AG09319 (cell line): ENCODE measurements around the gene PTPN7.
"Not testable (repeated sequence)": the region's sequence is repeated elsewhere in the genome, so short reads cannot be mapped to it uniquely, and the experiment has no call there.

ENCODE experiments used
- DNase-seq: peaks from one replicate; pipeline ENCODE4 v3.0.0-alpha.2; 2010; ENCODE audit warnings: low read depth; ENCODE audit errors: extremely low read depth
- TF ChIP-seq, protein P1 (sequence below): IDR thresholded peaks from 2 replicates; pipeline ENCODE4 v1.5.1; 2011; ENCODE audit warnings: low read depth, mild to moderate bottlenecking, inconsistent platforms, low read length, moderate library complexity

PTPN7 gene

DNA sequence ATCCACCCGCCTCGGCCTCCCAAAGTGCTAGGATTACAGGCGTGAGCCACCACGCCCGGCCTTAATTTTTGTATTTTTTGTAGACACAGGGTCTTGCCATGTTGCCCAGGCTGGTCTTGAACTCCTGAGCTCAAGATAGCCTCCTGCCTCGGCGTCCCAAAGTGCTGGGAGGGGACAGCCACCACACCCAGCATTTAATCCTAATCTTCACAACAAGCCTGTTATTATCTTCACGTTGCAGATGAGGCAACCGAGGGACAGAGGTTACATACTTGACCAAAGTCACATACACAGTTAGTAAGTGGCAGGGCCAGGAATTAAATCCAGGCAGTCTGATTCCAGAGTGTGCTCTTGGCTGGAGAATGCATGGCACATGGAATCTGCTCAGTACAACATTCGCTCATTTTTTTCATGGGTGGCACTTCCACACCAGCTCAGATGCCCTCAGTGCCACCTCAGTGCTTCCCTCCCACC lies 42.5 kb downstream of the PTPN7 start:
- DNase-seq, result no peak
- TF ChIP-seq, protein P1, sequence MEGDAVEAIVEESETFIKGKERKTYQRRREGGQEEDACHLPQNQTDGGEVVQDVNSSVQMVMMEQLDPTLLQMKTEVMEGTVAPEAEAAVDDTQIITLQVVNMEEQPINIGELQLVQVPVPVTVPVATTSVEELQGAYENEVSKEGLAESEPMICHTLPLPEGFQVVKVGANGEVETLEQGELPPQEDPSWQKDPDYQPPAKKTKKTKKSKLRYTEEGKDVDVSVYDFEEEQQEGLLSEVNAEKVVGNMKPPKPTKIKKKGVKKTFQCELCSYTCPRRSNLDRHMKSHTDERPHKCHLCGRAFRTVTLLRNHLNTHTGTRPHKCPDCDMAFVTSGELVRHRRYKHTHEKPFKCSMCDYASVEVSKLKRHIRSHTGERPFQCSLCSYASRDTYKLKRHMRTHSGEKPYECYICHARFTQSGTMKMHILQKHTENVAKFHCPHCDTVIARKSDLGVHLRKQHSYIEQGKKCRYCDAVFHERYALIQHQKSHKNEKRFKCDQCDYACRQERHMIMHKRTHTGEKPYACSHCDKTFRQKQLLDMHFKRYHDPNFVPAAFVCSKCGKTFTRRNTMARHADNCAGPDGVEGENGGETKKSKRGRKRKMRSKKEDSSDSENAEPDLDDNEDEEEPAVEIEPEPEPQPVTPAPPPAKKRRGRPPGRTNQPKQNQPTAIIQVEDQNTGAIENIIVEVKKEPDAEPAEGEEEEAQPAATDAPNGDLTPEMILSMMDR, result no peak

DNA sequence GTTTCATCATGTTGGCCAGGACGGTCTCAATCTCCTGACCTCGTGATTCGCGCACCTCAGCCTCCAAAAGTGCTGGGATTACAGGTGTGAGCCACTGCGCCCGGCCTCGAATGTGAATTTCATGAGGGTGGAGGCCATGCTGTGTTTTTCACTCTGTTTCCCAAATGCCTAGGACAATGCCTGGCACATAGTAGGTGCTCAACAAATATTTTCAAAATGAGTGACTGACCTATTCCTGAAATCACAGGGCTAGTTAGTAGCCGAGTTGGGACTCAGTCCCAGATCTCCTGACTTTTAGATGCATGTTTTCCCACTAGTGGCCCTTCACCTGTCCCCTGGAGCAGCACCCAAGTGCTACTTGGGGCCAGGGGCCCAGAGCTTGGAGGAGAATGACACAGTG lies 44.1 kb downstream of the PTPN7 start:
- DNase-seq, result no peak
- TF ChIP-seq, protein P1, result no peak

DNA sequence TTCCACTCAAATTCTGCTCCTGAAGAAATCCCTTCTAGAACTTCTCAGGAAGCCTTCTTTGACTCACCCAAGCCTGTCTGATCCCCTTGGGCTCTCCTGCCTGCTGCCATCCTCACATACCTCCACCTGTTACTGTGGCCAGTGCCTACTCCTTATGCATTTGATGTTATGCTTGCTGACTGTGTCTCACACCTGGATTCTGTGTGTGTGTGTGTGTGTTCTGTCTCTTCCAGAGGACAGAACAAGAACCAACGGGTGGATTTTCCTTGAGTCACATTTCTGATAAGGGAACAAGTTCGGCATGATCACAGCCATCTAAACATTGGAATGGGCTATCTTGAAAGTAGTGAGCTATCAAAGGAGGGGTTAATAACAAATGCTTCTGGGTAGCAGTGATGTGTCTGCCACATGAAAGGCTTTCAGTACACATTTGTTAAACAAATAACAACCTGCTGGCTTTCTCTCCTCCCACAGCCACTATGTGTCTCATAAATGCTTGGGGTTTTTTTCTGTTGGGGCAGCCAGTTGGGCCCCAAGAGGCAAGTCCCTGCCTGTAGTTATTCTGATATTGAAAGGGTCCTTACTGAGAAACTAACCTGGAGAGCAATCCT lies 46.6 kb downstream of the PTPN7 start:
- DNase-seq, result no peak
- TF ChIP-seq, protein P1, result no peak

DNA sequence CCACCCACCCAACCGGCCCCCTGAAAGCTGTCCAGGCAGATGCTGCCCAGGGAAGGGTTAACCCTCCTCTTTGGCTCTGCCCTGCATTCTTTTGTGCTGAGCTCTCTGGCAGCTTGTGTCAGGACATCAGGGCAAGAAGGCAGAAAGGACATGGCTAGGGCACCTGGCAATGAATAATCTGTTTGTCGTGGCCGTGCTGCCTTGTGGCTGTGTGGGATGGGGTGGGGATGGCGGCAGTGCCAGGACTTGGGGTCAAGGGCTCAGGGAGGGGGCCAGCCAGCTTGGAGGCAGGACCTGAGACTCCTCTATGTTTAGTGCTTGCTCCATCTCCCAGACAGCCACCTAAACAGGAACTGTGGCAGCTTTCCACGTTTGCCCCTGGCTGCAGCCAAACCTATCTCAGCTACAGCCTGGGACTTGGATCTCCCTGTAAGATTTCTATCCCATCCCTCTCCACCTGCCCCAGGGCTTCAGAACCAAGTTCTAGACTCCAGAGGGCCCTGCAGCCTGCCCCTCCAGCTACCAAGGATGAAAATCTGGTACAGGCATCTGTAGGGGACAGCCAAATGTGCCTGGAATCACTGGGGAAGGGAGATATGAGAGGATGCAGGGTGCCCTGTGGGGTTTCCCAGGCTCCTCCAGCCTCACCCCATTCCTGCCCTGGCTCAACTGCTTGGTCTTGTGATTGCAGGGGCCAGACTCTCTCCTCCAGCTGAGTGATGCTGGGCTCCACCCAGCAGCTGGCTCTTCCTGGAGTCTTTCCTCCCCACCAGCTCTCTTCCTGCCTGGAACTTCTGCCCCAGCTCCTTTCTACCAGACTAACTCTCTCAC lies 47.3 kb downstream of the PTPN7 start:
- TF ChIP-seq, protein P1, result no peak
- peak; percentile 8 for DNase-seq

DNA sequence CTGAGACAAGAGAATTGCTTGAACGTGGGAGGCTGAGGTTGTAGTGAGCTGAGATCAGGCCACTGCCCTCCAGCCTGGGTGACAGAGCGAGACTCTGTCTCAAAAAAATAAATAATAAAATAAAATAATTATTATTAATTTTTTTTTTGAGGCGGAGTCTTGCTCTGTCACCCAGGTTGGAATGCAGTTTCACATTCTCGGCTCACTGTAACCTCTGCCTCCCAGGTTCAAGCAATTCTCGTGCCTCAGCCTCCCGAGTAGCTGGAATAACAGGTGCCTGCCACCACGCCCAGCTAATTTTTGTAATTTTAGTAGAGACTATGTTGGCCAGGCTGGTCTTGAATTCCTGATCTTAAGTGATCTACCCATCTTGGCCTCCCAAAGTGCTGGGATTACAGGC lies 48.8 kb downstream of the PTPN7 start:
- DNase-seq, result not testable (repeated sequence)

DNA sequence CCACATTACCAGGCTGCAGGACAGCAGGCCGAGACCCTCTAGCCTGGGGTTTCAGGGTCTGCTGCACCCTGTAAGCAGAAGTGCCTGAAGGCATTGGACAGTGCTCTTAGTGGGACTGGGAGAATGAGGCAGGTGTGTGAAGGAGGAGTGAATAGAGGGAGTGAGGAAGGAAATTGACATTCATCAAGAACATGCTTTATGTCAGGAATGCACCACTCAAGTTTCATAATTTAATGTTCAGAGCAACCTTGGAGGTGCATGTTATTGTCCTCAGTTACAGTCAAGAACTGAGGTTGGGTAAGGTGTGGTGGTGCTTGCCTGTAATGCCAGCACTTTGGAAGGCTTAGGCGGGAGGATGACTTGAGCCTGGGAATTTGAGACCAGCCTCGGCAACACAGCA lies 49.4 kb downstream of the PTPN7 start:
- TF ChIP-seq, protein P1, result no peak
- no peak for DNase-seq

DNA sequence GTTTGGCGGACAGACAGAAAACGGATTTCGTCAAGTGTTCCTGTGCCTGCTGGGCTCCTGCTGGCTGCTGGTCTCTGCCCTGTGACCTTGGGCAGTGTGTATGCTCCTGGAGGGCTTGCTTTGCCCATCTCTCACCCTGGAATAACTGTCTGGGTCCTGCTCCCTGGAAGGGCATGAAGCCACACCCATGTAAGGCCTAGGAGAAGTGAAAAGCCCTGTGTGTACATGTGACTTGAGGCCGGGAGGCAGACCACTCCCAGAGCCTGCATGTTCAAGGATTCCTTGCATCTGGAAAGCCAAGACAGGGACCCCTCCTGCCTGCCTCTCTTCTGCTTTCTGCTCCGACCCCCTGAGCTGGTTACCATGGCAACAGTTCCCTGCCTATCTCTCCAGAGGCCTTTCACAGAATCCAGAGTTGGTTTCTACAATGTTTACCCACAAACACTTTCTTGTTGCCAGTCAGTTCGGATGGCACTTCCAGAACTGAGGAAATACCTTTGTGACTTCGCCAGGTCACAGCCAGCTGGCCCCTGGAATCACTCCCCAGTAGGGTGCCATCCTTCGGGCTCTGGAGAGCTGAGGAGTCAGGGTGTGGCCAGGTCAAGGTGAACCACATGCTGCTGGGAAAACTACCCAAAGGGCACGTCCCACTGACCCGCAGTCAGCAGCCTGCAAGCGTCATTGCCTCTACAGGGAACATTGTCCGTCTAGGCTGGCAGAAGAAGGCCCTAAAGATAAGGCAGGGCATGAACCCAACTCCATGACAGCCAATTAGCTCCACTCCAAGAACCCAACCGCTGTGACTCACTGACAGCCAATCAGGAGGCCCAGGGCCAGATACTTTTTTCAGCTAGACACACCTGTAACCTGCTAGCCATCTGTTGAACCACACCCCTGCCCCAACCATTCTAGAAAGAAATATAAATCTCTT lies 52.3 kb downstream of the PTPN7 start:
- TF ChIP-seq, protein P1, result no peak
- no peak for DNase-seq
